Astrocyte (in vitro differentiated cells and primary cell): Measurements from ENCODE around the gene POTEC.
"Not testable (repeated sequence)": the region's sequence is repeated elsewhere in the genome, so short reads cannot be mapped to it uniquely, and the experiment has no call there.

Experiments
- EZH2 ChIP-seq: IDR thresholded peaks from 2 replicates; pipeline ENCODE4 v1.6.1; 2012; ENCODE audit warnings: mild to moderate bottlenecking, low read length, inconsistent platforms; ENCODE audit not compliant: insufficient read depth
- TF ChIP-seq, protein P1 (sequence below): IDR thresholded peaks from 2 replicates; pipeline ENCODE4 v1.5.1; 2011; ENCODE audit warnings: low read depth, mild to moderate bottlenecking, inconsistent platforms, low read length, moderate library complexity; ENCODE audit not compliant: insufficient read depth

DNA sequence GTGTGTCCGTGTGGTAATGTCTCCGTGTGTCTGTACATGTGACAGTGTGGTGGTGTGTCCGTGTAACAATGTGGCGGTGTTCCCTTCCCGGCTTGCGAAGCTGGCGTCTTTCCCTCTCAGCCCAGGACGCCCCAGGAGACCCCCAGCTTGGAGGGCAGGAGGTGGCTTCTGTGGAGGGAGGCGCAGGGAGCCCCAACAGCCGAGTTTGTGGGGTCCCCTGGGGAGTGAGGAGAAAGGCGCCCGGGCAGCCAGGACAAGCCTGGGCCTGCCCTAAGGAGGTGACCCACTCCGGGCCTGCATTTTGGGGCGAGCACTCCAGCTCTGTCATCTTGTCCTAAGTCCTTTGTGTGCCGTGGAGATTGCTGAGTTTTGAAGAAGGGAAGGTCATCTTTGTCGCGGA lies 54.6 kb downstream of the POTEC start:
- TF ChIP-seq, protein P1, sequence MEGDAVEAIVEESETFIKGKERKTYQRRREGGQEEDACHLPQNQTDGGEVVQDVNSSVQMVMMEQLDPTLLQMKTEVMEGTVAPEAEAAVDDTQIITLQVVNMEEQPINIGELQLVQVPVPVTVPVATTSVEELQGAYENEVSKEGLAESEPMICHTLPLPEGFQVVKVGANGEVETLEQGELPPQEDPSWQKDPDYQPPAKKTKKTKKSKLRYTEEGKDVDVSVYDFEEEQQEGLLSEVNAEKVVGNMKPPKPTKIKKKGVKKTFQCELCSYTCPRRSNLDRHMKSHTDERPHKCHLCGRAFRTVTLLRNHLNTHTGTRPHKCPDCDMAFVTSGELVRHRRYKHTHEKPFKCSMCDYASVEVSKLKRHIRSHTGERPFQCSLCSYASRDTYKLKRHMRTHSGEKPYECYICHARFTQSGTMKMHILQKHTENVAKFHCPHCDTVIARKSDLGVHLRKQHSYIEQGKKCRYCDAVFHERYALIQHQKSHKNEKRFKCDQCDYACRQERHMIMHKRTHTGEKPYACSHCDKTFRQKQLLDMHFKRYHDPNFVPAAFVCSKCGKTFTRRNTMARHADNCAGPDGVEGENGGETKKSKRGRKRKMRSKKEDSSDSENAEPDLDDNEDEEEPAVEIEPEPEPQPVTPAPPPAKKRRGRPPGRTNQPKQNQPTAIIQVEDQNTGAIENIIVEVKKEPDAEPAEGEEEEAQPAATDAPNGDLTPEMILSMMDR = not testable (repeated sequence)
- not testable (repeated sequence) for TF ChIP-seq EZH2
